Colon (tissue), 2 donors: ENCODE measurements around the gene TRIM7.
"Not testable (repeated sequence)": the region's sequence is repeated elsewhere in the genome, so short reads cannot be mapped to it uniquely, and the experiment has no call there.

ENCODE experiments used
- FAIRE-seq: peaks from 2 replicates; lab custom pipeline; 2012; peaks lifted over from hg19 to GRCh38; lab: Jason Lieb, UNC
- donor health status: control.
- donor health status: control.

The TRIM7 gene

DNA sequence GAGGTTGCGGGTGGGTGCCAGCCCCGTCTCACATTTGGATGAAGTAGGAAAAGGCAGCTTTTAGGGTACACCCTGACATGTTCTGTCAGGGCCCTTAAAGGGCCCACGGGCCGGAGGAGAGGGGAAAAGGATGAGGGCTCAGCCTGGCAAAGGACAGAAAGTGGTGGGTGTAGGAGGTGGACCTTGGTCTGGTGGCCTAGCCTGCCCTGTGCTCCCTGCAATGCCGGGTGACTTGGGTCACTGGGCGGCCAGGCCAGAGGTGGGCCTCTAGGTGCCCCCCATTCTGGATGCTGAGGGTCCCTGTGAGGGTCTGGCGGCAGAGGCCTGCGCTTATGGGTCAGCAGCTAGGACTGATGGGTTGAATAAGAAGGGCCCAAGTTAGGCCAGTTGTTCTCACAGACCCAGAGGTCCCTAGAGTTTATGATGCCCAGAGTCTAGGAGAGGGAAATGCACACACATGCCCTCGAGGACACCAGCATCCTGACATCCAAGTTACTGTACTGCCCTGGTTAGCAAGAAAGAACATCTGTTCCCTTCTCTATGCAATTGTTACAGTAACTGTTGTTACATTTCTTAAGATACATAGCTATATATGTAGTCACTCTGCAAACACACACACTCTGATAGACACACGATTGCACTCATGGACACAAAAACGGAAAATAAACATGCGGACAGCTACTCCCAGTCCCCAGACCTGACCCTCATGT is 12.5 kb downstream of the TRIM7 start:
- no peak for FAIRE-seq

DNA sequence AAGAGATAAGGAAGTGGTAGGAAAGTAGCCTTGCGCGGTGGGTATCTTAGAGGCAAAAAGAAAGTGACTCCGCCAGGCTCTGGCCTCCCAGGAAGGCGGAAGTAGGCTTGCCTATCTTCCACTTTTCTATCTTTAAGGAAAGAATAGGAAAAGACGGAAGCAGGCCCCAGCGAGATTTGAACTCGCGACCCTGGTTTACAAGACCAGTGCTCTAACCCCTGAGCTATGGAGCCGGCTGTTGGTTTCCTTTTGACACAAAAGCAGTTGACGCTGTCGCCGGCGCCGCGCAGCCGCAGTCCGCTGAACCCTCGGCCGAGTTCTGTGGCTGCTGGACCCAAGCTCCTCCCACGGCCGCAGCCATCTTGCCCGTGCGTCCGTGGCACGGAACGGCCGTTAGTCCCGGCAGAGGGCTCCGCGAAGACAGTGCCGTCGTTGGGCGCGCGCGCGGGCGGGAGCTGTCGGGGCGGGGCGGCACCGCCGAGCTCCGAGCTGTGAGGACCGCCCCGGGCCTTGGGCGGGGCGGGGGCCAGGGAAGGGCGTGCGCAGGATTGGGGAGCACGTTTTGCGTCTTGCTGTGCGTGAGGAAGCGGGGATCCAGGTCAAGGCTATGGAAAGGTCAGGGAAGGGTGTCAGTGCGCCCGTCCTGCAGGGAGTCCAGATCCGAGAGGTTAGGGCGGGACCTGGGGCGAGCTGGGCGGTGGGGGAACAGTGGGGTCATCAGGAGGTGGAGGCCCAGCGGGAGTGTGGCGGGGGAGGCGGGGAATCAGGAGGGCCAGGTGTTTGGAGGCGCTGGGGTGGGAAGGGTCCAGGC is 13.3 kb downstream of the TRIM7 start:
- no peak for FAIRE-seq

DNA sequence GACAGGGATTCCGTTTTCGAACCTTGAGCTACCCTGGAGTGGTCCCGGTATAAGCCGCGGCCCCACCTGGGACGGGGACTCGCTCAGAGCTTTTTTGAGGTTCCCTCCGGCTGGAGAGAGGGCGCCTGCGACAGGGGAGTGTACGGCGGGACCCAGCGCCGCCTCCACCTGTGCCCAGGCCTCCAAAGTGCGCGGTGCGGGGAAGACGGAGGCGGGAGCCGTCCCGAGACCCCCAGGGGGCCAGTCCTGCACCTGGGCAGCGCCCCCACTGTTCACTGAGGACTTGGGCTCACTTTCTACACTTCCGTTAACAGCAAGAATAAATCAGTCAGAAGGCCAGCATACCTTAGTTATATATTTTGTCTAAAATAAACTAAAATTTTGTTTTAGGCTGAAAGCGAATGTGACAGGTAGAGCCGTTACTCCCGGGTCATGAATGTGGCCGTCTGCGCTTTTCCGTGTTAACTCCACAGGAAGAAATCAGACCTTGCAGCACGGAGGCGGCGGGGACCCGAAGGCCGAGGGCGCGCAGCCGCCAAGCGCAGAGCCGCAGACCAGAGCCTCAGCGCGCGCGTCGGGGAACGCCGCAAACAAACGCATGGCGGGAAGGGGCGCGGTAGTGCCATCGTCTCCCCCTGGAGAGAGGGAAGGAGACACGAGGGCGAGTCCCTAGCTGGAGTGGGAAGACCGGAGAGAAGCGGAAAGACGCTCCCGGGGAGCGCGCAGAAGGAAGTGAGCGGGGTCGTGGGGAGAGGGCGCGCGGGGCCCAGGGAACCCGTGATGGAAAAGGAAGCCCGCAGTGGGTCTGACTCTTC is 14.1 kb downstream of the TRIM7 start:
- FAIRE-seq = no peak

DNA sequence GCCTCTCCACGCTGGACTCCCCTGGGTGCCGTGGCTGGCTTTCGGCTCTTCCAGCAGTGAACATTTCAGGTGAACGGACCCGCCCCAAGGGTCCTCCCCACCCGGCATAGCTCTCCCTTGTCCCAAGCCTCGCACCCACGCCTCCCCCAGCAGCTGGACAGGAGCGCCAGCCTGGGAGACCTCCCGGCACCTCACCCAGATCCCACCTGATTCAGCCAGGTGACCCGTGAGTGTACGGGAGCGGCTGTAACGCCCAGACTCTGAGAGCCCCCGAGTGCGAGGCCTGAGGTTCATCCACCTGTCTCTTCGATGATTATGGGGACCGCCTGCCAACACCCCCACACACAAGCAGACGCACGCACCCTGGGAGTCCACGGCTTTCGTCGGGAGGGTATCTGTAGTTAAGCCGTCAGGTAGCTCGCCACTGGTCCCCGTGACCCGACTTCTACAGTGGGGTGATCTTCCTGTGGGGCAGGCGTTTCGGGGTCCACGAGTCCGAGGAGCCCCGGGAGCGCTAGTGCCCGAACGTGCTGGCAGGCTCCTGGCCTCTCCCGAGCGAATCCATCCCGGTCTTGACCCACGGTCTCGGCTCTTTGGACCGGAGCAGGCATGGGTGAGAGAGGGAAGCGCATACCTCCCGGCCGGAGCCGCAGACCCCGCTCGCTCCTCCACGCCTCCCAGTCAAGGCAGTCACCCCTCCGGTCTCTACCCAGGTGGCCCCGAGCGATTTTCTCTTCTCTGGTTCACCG is 14.9 kb downstream of the TRIM7 start:
- no peak for FAIRE-seq

DNA sequence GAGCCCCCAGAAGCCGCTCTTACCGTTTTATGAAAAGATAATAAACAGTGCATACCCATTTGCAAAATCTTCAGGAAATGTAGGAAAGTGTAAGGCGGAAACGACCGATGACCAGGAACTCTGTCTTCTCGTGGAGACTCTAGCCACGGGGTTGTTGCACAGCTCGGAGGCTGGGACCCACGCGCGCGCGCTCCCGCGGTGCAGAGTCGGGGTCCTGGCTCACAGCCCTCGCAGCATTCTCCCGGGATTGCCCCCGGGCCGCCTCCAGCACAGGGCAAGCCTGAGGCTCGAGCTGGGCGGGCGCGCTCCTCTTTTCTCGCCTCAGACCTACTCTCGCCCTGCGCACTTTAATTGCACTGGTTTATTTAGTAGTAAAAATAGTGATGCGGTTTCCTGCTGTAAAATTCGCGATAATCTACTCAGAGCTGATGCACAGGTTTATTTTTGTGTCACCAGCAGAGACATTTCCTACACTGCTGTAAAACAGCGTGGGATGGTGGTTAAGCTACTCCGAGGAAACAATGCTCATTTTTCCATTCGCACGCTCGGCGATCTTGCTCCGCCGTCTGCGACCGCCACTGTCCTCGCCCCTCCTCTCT is 15.5 kb downstream of the TRIM7 start:
- no peak for FAIRE-seq

DNA sequence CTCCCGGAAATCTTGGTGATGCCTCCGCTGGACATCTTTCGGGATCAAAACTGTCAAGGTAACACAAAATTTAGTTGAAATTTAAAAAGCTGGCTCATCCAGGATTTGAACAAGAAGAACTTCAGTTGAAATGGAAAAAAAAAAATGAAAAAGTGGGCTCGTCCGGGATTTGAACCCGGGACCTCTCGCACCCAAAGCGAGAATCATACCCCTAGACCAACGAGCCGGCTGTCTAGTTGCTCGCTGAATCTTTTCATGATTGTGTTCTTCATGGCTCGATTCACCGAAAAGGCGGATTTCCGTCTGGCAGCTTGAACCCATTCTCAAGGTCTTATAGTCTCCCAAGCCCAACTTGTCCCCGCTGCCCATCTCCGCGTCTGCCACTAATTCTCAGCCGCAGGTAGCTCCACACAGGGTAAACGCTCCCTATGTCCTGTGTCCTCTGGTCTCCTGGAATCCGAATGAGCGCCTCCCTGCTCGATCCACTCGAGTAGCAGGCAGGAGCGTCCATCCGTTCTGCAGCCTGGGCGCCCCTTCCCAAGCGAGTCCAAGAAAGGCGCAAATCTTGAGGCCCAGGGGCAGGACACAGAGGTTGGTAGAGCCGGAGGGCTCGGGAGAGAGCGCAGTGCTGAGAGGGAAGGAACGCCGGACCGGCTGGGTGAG is 16.2 kb downstream of the TRIM7 start:
- no peak for FAIRE-seq

DNA sequence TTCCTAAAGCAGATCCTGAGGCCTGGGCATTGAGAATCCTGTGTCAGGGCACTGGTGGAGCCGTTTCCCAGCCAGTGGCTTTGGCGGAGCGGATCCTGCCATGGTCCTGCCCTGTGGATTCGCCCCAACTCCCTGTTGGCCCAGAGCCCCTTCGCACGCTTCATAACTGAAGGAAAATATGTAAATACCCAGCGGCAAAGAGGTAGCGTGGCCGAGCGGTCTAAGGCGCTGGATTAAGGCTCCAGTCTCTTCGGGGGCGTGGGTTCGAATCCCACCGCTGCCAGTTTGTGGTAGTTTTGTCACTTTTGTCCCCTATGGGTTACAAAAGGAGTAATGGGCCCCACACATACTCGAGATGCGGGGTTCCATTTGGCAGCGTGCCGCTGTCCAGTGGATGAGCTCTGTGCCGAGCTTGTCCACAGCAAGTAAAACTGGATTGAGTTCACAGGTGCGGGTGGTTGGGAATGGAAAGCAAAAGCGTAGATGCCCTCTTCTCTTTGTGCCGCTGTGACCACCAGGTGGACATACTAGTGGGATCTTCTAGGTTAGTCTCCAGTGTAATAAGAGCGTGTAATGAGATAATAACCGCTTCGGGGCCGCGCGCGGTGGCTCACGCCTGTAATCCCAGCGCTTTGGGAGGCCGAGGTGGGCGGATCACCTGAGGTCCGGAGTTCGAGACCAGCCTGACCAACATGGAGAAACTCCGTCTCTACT is 17.3 kb downstream of the TRIM7 start:
- FAIRE-seq = no peak

DNA sequence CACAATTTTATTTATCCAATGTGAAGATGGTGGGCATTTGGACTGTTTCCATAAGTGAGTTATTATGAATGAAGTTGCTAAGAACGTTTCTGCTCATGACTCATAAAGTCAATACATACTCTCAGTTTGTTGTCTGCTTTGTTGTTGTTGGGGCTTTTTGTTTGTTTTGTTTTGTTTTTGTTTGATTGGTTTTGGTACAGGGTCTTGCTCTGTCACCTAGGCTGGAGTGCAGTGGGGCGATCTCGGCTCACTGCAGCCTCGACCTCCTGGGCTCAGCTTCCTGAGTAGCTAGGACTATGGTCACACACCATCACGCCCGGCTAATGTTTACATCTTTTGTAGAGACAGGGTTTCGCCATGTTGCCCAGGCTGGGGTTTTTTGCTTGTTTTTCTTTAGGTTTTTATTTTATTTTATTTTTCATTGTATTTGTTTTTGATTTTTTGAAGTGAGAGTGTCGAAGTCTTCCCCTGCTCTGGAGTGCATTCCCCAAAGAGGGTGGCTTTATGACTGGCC is 18.0 kb downstream of the TRIM7 start:
- no peak for FAIRE-seq

DNA sequence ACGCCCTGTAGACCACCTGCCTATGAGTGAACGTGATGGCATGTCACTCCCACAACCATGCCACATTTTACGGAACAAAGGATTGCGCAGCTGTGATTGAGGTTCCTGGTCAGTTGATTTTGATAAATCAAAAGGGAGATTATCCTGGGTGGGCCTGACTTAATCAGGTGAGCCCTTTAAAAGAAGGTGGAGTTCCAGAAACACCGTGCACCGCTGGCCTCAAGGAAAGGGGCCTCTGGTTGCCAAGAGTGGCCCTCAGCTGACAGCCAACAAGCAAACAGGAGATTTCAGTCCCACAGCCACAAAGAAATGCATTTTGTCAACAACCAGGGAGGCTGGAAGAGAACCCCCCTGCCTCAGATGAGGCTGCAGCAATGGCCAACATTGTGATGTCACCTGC is 19.0 kb downstream of the TRIM7 start:
- FAIRE-seq = no peak

DNA sequence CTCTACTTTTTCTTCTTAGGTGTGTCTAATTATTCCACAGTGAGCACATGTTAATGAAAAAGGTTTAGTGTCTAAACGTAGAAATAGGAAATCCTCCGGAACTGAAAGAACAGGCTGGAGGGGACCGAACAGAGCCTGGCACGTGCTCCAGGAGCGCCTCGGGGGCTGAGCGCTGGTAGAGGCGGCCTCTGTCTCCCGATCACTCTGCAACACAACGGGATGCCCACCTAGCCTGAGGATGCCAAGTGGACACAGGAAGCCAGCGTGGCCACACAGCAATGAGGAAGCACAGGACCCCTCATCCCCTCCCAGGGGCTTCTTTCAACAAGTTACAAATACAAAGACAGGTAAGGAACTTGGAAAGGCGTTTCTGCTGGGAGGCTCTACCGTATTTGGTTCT is 19.4 kb downstream of the TRIM7 start:
- FAIRE-seq = no peak

DNA sequence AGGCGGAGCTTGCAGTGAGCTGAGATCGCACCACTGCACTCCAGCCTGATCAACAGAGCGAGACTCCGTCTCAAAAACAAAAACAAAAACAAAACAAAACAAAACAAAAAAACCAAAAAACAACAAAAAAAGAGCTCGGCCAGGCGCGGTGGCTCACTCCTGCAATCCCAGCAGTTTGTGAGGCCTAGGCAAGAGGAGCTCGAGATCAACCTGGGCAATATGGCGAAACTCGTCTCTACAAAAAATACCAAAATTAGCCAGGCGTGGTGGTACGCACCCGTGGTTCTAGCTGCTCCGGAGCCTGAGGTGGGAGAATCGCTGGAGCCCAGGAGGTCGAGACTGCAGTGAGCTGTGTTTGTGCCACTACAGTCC is 20.2 kb downstream of the TRIM7 start:
- no peak for FAIRE-seq

DNA sequence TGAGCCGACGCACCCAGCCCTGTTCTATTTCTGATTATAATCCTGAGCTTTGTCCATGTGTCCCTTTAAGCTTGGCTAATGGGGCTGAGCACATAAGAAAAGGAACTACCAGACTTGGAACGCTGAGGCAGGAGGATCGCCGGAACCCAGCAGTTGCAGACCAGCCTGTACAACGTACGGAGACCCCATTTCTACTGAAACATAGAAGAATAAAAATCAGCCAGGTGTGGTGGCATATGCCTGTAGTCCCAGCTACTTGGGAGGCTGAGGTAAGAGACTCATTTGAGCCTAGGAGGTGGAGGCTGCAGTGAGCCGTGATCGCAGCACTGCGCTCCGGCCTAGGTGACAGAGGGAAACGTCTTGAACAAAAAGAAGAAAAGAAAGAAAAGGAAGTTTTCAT is 22.3 kb downstream of the TRIM7 start:
- FAIRE-seq = no peak

DNA sequence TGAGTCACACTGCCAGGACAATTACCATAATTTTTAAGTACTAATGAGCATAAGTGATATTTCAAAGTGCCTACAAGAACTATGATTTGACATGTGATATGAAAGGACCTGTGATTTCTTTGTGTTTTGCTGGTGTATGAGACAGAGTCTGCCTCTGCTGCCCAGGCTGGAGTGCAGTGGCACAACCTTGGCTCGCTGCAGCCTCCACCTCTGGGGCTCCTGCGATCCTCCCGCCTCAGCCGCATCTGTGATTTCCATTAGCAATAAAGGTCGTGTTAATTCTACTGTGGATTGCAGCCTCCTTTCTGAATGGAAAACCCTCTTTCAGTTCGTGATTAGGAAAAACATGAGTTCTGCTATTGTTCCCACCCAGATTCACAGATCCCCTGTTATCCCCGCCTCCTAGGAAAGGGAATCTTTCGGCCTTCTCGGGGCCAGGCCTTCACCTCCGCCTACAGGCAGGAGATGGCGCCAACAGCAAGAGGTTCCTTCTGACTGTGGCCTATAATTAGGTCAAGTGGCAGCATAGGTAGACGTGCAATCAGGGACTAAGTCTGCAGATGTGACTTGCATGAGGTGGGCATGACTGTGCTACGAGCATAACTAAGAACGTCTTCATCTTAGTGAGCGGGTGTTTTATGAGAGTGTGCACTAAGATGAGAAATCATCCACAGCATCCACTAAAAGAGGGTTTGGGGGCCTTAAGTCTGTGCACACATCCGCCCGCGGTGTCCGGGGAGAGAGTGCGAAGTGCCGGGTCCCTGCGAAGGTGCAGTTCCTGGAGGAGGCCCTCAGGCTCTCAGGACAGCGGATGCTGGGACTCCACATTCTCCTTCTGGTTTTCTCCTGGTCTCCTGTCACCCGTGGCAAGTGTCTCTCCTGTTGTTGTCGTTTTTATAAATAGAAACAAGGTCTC is 23.1 kb downstream of the TRIM7 start:
- no peak for FAIRE-seq

DNA sequence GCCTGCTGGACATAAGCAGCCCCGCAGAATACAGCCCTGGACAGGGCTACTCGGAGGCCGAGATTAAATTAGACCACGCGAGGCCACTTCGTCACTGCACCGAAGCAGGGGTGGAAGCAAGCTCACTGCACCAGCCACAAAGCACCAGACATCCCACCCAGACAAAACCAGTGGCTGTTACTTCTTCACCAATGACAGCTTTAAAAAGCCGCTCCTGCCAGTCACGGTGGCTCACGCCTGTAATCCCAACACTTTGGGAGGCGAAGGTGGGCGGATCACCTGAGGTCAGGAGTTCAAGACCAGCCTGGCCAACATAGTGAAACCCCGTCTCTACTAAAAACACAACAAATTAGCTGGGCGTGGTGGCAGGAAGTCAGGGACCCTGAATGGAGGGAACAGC is 27.4 kb downstream of the TRIM7 start:
- not testable (repeated sequence) for FAIRE-seq

DNA sequence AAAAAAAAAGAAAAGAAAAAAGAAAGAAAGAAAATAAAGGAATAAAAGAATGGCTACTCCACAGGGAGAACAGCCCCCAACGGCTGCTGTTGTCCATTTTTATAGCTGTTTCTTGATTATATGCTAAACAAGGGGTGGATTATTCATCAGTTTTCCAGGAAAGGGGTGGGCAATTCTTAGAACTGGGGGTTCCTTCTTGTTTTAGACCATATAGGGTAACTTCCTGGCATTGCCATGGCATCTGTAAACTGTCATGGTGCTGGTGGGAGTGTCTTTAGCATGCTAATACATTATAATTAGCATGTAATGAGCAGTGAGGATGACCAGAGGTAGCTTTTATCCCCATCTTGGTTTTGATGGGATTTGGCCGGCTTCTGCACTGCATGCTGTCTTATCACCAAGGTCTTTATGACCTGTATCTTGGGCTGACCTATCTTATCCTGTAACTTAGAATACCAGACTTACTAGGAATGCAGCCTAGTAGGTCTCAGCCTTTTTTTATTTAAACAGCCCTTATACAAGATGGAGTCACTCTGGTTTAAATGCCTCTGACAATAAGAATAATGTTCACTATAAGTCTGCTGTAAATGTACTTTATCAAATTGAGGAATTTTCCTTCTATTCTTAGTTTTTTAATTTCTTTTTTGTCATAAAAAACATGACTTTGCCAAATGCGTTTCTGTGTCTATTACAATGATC is 28.6 kb downstream of the TRIM7 start:
- no peak for FAIRE-seq

DNA sequence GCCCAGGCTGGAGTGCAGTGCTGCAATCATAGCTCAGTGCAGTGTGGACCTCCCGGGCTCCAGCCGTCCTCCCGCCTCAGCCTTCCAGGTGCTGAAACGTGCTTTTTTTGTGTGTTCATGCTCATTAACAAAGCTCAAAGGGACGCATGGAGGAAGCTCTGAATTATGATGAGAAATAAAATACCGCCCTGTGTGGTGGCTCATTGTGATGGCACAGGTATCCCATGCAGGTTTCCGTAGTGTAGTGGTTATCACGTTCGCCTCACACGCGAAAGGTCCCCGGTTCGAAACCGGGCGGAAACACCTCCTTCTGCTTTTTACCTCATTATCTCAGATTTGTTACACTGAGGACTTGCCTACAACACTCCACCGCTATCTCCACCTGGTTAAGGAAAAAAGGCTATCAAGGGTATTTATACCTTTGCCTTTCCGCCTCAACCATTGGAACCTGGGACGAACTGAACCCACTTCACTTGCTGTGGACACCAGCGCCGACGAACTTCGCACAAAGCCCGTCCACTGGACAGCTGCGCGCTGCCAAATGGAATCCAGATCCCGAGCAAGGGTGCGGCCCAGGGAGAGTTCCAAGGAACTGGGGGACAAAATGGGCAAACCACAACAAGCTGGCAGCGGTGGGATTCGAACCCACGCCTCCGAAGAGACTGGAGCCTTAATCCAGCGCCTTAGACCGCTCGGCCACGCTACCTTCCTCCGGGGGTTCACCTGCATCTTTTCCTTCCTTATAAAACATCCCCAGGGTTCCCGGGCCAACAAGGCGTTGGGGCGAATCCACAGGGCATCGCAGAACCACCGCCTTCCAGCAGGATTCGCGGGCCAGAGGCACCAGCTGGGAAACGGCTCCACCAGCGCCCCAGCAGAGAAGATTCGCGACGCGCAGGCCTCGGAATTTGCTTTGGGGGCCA is 31.3 kb downstream of the TRIM7 start:
- no peak for FAIRE-seq

DNA sequence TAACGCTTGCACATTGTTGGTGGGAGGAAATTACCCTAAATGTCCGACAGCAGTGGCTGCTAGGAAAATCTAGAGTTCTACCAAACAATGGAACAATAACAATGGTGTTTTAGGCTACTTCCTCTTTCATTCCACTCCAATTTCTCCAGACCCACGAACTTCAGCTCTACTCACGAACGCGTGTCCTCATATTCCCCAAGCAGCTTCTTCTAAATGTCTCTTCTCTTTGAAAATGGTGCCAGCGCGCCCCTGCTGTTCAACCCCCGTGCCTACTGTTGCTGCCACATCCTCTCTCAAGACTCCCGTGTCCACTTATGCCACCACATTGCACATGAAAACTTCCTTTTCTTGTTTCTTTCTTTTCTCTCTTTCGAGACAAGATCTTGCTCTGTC is 32.0 kb downstream of the TRIM7 start:
- no peak for FAIRE-seq

DNA sequence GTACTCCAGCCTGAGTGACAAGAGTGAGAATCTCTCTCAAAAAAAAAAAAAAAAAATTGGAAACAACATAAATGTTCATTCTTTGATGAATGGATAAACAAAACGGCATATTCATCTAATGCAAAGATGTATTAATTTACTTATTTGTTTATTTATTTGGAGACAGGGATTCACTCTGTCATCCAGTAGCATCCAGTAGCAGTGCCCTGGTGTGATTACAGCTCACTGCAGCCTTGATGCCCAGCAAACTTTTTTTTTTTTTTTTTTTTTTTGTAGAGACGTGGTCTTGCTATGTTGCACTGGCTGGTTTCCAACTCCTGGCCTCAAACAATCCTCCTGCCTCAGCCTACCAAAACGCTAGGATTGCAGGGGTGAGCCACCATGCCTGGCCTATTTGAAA is 33.2 kb downstream of the TRIM7 start:
- no peak for FAIRE-seq
